Breast epithelium (tissue), 3 donors: ENCODE measurements around the gene KLHL42.

Experiments
- POLR2A ChIP-seq: fragments of 450-650 bp; IDR thresholded peaks from one replicate; pipeline ENCODE4 v1.6.1; 2016; ENCODE audit warnings: antibody characterized with exemption, mild to moderate bottlenecking, moderate library complexity
- POLR2AphosphoS5 ChIP-seq, 3 donors: sonication (generic); formaldehyde crosslinking; IDR thresholded peaks; one replicate each; pipeline ENCODE4 v1.6.1; 2017; ENCODE audit warnings: antibody characterized with exemption in 3 of 3
- TF ChIP-seq, protein P1 (sequence below), 3 donors: fragments of 450-650 bp; IDR thresholded peaks; one replicate each; pipeline ENCODE4 v1.5.1; 2016 to 2017; ENCODE audit warnings: antibody characterized with exemption in 3 of 3, mild to moderate bottlenecking in 3 of 3, moderate library complexity in 3 of 3

DNA sequence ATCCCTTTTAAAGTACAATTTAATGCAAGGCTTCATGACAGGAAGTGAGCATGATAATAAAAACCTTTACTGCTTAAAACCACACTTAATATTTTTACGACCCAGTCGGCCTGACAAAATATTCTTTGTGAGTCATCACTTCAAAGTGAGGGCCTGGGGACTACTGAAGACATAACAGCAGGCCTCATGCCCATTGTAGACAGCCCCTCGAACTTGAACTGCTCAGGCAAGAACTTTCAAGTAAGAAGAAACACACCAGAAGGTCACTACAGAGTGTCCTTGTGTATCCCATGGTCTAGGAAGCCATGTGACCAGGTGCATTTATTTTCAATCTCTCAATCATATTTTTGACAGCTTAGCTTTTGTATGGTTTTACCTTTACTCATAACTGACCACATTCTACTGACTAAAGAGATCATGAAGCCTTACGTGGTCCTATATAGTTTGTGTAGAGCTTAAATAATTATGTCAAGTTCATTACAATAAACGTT is 61.4 kb downstream of the KLHL42 start:
- TF ChIP-seq, protein P1, sequence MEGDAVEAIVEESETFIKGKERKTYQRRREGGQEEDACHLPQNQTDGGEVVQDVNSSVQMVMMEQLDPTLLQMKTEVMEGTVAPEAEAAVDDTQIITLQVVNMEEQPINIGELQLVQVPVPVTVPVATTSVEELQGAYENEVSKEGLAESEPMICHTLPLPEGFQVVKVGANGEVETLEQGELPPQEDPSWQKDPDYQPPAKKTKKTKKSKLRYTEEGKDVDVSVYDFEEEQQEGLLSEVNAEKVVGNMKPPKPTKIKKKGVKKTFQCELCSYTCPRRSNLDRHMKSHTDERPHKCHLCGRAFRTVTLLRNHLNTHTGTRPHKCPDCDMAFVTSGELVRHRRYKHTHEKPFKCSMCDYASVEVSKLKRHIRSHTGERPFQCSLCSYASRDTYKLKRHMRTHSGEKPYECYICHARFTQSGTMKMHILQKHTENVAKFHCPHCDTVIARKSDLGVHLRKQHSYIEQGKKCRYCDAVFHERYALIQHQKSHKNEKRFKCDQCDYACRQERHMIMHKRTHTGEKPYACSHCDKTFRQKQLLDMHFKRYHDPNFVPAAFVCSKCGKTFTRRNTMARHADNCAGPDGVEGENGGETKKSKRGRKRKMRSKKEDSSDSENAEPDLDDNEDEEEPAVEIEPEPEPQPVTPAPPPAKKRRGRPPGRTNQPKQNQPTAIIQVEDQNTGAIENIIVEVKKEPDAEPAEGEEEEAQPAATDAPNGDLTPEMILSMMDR (IDR thresholded peaks at IDR 0.05) = no peak
- TF ChIP-seq POLR2A = no peak
- TF ChIP-seq POLR2AphosphoS5 (IDR thresholded peaks at IDR 0.05) = no peak
